Activated T-cell treated with anti-CD3 and anti-CD28 coated beads, Interleukin-2, amount 50 U/mL, for 72 hours (primary cell): ENCODE measurements around the gene PTHLH. TPM values are rescaled to one million over a fixed set of nuclear protein-coding genes. Genes with fewer than 3 reads are reported as not detected.

Source experiments
- ATAC-seq, 2 donors: fragments of 150-1000 bp; cut with Tn5 transposase; replicated peaks in 1 of 2; 2 replicates each; pipeline ENCODE4 v1.10.0; 2021; ENCODE audit warnings: moderate library complexity in 2 of 2, mild to moderate bottlenecking in 1 of 2
- DNase-seq, 2 donors: peaks; one replicate each; pipeline ENCODE4 v3.0.0; 2021 to 2022; ENCODE audit warnings: mixed read lengths in 1 of 2
- H3K27ac Mint-ChIP-seq: one replicate; pipeline ENCODE4 v1.8.0; 2022; ENCODE audit warnings: mild to moderate bottlenecking, moderate library complexity, mixed read lengths
- H3K27me3 Mint-ChIP-seq: one replicate; pipeline ENCODE4 v1.8.0; 2022; ENCODE audit warnings: low read depth, mixed read lengths
- H3K36me3 Mint-ChIP-seq, 2 donors: one replicate each; pipeline ENCODE4 v1.8.0; 2022; ENCODE audit warnings: mixed read lengths in 2 of 2, mild to moderate bottlenecking in 1 of 2; ENCODE audit not compliant: insufficient read depth in 2 of 2
- H3K4me1 Mint-ChIP-seq: one replicate; pipeline ENCODE4 v1.8.0; 2022; ENCODE audit warnings: low read depth, mixed read lengths
- H3K4me3 Mint-ChIP-seq, 2 donors: one replicate each; pipeline ENCODE4 v1.8.0; 2022; ENCODE audit warnings: mild to moderate bottlenecking in 2 of 2, mixed read lengths in 2 of 2, moderate library complexity in 2 of 2
- H3K9me3 Mint-ChIP-seq, 2 donors: one replicate each; pipeline ENCODE4 v1.8.0; 2022; ENCODE audit warnings: mixed read lengths in 2 of 2
- total RNA-seq, 2 donors: library from RNA; stranded (reverse); gene quantifications; one replicate each; pipeline ENCODE4 v1.2.3, GENCODE V29; 2022

Gene PTHLH
- not detected for total RNA-seq

DNA sequence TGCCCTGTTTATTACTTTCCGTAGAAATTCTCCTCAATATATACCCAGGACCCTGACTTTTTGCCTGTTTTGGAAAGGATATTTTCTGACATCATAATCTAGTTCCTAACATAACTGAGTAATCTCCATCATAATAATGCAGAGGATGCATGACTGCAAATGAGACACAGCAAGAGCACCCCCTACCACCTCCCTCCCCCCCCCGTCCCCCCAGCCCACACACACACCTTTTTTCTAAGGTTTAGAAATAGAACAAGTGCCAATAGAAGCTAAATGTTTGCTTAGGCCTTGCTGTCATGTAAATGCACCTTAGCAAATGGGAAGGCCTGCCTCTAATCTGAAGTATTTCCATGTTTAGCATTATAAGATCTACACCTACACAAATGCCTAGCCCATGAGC is at the start of gene PTHLH:
Gene PTHLH (minus strand): TSS at position 13 of the 400 bp plus-strand sequence. CDS start 3,239 bp downstream, outside the sequence.
- no peak for ATAC-seq
- Mint-ChIP-seq H3K27ac (no peak within 1 kb of the TSS), H3K27me3 (peaks cover 94% of the 10 kb centered on the region), H3K4me3 (peak within 1 kb of the TSS; percentile 70 to 76), H3K9me3 (no peaks in the 10 kb centered on the region), H3K4me1 (peaks cover 24% of the 10 kb centered on the region), H3K36me3 (no peaks in the 10 kb centered on the region)
- DNase-seq = no peak

DNA sequence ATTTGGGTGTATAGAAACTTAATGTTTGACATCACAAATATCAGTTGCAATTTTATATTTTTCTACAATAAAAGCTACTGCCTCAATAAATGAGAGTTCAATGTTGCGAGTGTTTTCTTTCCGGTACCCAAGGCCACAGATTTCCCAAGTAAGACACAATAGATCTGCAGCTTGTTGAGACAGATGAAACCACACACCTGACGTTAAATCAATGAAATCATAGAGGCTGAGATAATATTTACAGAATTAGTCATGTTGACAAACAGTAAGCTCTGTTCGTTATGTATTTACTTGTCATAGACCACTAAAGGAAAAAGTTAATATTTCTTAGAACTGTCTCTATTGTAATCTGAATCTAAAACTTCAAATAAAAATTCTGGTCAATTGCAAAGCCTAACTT is 49.2 kb upstream of the PTHLH start:
- no peaks in the 10 kb centered on the region for H3K9me3 Mint-ChIP-seq
- no peak for DNase-seq
- no peaks in the 10 kb centered on the region for H3K4me1 Mint-ChIP-seq
- no peaks in the 10 kb centered on the region for H3K36me3 Mint-ChIP-seq
- no peak for ATAC-seq
- H3K27me3 Mint-ChIP-seq = peaks cover 36% of the 10 kb centered on the region
- H3K27ac Mint-ChIP-seq = no peak overlapping the region
- H3K4me3 Mint-ChIP-seq = no peak overlapping the region

DNA sequence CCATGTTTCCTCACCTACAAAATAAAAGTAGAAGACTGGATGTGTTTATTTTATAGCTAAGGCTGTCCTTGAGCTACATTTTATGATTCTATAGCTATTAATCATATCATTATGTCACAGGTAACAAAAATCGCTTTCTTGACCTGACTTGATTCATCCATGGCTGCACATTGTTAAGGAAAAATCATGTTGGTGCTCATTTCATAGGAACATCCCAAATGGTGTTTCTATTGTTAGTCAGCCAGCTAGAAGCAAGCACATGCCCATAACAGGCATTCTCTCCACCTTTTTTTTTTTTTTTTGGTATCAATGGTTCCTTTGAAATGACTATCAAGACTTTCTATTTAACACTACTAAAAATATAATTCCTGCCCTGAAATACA is 45.3 kb upstream of the PTHLH start:
- no peak for ATAC-seq
- no peak overlapping the region for H3K27ac Mint-ChIP-seq
- H3K4me3 Mint-ChIP-seq = no peak overlapping the region
- peaks cover 16% of the 10 kb centered on the region for H3K27me3 Mint-ChIP-seq
- H3K9me3 Mint-ChIP-seq = no peaks in the 10 kb centered on the region
- DNase-seq = no peak
- H3K4me1 Mint-ChIP-seq = no peaks in the 10 kb centered on the region
- no peaks in the 10 kb centered on the region for H3K36me3 Mint-ChIP-seq

DNA sequence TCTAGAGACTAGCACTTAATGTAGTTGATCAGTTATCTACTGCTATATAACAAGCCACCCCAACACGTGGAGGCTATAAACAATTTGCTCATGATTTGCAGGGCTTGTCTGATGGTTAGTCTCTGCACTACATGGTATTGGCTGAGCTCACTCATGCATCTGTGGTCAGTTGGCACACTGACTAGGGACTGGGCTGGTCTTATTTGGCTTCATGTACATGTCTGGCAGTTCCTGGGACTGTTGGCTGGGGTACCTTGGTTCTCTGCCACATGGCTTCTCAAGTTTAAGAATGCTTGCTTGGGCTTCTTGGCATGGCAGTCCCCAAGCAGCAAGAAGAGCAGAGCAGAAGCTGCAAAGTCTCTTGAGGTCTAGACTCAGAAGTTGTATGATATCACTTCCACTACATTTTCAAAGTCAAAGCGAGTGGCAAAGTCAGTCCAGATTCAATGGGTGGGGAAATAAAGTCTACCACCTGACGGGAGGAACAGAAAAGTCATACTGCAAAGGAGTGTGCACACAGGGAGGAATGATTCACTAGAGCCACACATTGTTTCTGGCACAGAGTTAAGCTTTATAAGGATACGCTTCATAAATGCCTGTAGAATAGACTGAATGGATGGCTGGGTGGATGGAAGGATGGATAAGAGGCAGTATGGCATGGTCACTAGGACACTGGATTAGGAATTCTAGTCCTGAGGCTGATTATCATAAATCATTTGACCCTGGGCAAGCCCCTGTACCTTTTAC is 44.8 kb upstream of the PTHLH start:
- no peak overlapping the region for H3K4me3 Mint-ChIP-seq
- H3K27ac Mint-ChIP-seq = no peak overlapping the region
- DNase-seq (no peak), ATAC-seq (no peak)
- H3K36me3 Mint-ChIP-seq = no peaks in the 10 kb centered on the region
- peaks cover 11% of the 10 kb centered on the region for H3K27me3 Mint-ChIP-seq
- no peaks in the 10 kb centered on the region for H3K4me1 Mint-ChIP-seq
- H3K9me3 Mint-ChIP-seq = no peaks in the 10 kb centered on the region

DNA sequence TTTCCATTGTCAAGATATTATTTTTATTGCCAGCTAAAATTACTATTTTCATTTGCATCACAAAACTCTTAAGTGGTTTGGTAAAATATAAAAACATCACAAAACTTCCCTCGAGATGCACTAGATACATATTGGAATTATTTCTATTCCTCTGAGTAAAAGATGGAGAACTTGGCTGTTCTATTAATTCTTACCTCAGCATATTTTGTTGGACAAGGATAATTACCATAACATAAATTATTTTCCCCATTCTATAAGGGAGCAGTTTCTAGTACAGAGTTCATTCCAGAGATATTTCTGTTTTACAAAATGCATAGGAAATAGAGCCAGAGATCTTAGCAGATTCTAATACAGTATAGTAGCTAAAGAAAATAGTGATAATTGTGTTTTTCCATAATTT is 42.6 kb upstream of the PTHLH start:
- ATAC-seq (no peak), DNase-seq (no peak)
- Mint-ChIP-seq H3K27me3 (peaks cover 8% of the 10 kb centered on the region), H3K4me3 (no peak overlapping the region), H3K36me3 (no peaks in the 10 kb centered on the region), H3K27ac (no peak overlapping the region), H3K4me1 (no peaks in the 10 kb centered on the region), H3K9me3 (no peaks in the 10 kb centered on the region)

DNA sequence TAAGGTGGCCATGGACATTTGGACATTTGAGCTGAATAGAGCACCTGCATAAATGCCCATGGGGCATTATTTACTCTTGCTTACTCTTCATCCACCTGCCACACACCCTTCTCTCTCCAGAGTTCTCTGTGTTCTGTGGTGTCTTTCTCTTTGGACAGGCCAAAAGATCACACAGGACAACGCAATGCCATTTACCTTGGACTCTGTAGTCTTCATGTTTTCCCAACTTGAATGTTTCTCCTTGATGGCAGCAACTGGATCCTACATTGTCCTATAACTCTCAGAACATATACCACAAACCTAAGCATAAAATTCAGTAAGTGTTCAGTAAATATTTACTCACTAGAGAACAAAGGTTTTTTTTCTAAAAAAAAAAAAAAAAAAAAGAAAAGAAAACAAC is 41.7 kb upstream of the PTHLH start:
- Mint-ChIP-seq H3K4me1 (no peaks in the 10 kb centered on the region), H3K9me3 (no peaks in the 10 kb centered on the region), H3K27ac (no peak overlapping the region), H3K27me3 (peaks cover 7% of the 10 kb centered on the region), H3K36me3 (no peaks in the 10 kb centered on the region), H3K4me3 (no peak overlapping the region)
- DNase-seq = no peak
- no peak for ATAC-seq

DNA sequence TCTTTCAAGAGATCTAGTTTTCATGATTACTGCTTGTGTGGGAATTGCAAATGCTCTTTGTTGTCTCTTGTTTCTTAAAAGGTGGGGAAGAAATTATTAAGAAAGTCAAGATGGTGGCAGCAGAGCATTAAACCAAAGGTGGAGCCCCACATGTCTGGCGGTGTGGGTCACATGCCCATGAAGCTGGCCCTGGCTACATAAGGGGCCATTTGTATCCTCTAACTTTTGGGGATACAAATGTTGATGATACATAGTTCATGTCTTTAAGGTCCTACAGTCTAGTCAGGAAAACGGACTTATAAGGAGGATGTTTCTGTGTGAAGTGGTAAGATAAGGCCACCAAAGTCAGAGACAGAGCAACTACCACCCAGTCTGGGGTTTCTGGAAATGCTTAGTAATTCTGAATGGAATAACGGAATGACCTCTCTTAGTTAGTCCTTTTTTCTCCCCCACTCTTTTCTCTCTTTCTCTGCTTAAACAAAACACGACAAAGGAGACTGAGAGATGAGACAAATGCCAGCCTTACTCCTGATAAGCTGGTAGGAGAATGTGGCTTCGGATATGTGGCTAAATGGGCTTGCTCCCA is 39.9 kb upstream of the PTHLH start:
- H3K4me1 Mint-ChIP-seq = no peaks in the 10 kb centered on the region
- H3K36me3 Mint-ChIP-seq = no peaks in the 10 kb centered on the region
- DNase-seq (no peak), ATAC-seq (no peak)
- H3K9me3 Mint-ChIP-seq = peaks cover 2 to 3% of the 10 kb centered on the region in 2 donors
- no peaks in the 10 kb centered on the region for H3K27me3 Mint-ChIP-seq
- H3K27ac Mint-ChIP-seq = no peak overlapping the region
- H3K4me3 Mint-ChIP-seq = no peak overlapping the region

DNA sequence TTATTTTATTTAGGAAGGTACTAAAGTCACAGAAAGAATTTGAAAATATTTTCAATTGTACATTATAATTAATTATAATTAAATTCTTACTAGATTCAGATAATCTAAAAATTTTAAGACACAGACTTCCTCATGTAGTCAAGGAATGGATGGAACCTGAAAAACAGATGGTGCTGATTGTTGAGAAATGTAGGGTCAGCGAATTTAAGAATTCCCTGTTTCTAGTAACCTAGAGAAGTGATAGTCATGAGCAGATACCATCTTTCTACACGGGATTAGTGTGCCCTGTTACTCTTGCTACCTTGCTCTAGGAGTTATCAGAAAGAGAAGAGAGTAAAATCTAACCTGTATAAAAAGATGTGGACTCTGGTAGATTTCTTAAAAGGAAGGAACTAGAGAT is 37.5 kb upstream of the PTHLH start:
- peaks cover 2 to 3% of the 10 kb centered on the region in 2 donors for H3K9me3 Mint-ChIP-seq
- H3K36me3 Mint-ChIP-seq = no peaks in the 10 kb centered on the region
- no peak overlapping the region for H3K27ac Mint-ChIP-seq
- ATAC-seq = no peak
- H3K4me1 Mint-ChIP-seq = no peaks in the 10 kb centered on the region
- H3K27me3 Mint-ChIP-seq = no peaks in the 10 kb centered on the region
- no peak overlapping the region for H3K4me3 Mint-ChIP-seq
- DNase-seq = no peak

DNA sequence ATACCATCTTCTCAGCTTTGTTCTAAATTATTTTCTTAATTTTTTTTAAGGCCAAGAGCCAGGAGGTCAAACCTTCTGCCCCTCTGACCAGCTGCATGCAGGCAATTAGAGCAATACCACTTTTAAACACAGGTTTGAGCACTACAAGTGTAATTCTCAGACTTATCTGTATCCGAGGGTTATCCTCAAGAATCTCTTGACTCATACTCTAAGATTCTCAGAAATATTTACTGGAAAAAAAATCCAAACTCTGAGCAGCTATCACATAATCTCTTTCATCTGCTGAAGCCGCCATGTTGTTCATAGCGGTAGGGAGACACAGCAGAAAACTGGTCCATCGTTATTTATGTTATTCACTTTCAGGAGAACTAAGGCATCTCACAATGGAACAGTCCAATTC is 27.4 kb upstream of the PTHLH start:
- DNase-seq (no peak), ATAC-seq (no peak)
- Mint-ChIP-seq H3K27ac (no peak overlapping the region), H3K27me3 (peaks cover 17% of the 10 kb centered on the region), H3K36me3 (no peaks in the 10 kb centered on the region), H3K4me1 (no peaks in the 10 kb centered on the region), H3K4me3 (no peak overlapping the region), H3K9me3 (peaks cover 2% of the 10 kb centered on the region in 2 donors)

DNA sequence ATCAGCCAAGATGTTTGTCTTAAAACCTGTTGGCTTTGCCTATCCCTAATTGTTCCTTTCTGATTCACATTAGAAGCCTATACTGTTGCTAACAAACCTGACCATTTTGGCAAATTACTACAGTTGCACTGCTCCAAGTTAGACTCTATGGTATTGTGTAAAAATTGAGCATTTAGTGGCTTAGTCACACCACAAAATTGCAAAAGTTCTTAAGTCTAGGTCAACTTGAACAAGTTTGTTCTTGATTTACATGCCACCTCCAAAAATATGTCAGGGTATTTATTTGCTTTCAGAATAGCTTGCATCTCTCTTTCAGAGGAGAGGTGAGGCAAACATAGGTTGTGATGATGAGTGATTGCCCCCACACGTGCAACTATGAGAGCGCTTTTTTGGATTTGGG is 27.0 kb upstream of the PTHLH start:
- Mint-ChIP-seq H3K4me1 (no peaks in the 10 kb centered on the region), H3K27me3 (peaks cover 17% of the 10 kb centered on the region), H3K27ac (no peak overlapping the region), H3K36me3 (no peaks in the 10 kb centered on the region), H3K4me3 (no peak overlapping the region), H3K9me3 (peaks cover 2% of the 10 kb centered on the region in 2 donors)
- DNase-seq (no peak), ATAC-seq (no peak)

DNA sequence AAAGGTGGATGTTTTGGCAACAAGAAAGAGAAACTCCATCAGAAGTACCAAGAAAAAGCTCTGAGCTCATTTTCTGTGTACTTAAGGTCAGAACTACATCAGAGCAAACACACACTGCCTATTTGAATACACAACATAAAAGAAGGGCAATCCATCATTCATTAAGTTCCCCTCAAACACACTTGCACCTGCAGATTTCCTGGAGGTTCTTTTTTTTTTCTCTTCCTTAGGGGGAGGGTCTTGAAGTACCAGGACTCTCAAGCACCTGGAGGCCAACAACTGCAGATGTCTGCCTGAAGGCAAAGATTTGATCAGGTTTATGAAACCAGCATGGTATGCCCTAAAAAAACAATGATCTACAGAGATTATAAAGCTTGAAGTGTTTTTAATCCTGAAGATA is 26.1 kb upstream of the PTHLH start:
- H3K27ac Mint-ChIP-seq = no peak overlapping the region
- H3K9me3 Mint-ChIP-seq = peaks cover 2% of the 10 kb centered on the region in 2 donors
- H3K4me3 Mint-ChIP-seq = no peak overlapping the region
- DNase-seq (no peak), ATAC-seq (no peak)
- no peaks in the 10 kb centered on the region for H3K36me3 Mint-ChIP-seq
- peaks cover 17% of the 10 kb centered on the region for H3K27me3 Mint-ChIP-seq
- H3K4me1 Mint-ChIP-seq = no peaks in the 10 kb centered on the region

DNA sequence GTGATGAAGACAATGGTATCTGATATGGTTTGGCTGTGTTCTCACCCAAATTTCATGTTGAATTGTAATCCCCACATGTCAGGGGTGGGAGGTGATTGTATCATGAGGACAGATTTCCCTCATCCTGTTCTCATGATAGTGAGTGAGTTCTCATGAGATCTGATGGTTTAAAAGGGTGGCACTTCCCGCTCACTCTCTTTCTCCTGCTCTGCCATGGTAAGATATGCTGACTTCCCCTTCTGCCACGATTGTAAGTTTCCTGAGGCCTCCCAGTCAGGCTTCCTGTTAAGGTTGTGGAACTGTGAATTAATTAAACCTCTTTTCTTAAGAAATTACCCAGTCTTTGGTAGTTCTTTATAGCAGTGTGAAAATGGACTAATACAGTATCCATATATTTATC is 25.6 kb upstream of the PTHLH start:
- H3K36me3 Mint-ChIP-seq = no peaks in the 10 kb centered on the region
- no peak for DNase-seq
- peaks cover 17% of the 10 kb centered on the region for H3K27me3 Mint-ChIP-seq
- no peaks in the 10 kb centered on the region for H3K4me1 Mint-ChIP-seq
- H3K4me3 Mint-ChIP-seq = no peak overlapping the region
- ATAC-seq = no peak
- no peak overlapping the region for H3K27ac Mint-ChIP-seq
- H3K9me3 Mint-ChIP-seq = peaks cover 2% of the 10 kb centered on the region in 2 donors

DNA sequence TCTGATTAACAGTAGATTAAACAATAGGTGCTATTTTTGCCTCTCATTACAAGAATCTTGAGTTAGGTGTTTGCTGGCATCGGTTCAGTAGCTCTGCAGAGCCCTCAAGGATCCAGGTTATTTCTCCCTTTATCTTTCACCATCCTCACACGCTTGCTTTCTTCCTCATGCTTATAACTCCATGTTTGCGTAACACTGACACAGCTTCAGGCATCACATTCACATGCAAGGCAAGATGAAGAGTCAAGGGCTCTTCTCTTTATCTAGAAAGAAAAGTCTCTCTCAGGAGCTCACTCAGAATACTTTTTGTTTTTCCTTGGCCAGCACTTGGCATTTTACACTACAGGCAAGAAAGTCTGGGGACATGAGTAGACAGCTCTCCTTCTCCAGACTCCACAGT is 24.2 kb upstream of the PTHLH start:
- Mint-ChIP-seq H3K27me3 (peaks cover 17% of the 10 kb centered on the region), H3K4me3 (no peak overlapping the region), H3K27ac (no peak overlapping the region), H3K36me3 (no peaks in the 10 kb centered on the region), H3K9me3 (peaks cover under 1 to 2% of the 10 kb centered on the region in 2 donors), H3K4me1 (no peaks in the 10 kb centered on the region)
- DNase-seq (no peak), ATAC-seq (no peak)

DNA sequence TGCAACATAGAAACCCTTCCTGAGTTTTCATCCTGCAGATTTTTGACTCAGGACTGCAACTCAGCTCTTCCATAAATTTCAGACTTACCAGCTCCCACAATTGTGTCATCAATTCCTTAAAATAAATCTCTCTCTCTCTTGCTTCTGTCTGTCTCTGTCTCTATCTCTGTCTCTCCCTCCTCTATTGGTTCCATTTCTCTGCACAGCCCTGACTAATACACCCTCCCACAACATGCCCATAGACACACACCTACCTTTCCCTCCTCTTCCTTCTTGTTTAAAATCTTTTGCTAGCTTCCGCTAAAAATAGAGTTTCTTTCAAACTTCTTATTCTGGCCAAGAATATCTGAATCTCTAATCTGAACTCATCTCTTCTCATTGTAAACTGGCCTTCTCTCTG is 22.9 kb upstream of the PTHLH start:
- H3K9me3 Mint-ChIP-seq = no peaks in the 10 kb centered on the region

More for the DNA sequence above, 22.9 kb upstream of the PTHLH start:
- Mint-ChIP-seq H3K4me3 (no peak overlapping the region), H3K27me3 (peaks cover 11% of the 10 kb centered on the region), H3K27ac (no peak overlapping the region), H3K36me3 (no peaks in the 10 kb centered on the region), H3K4me1 (no peaks in the 10 kb centered on the region)
- ATAC-seq (no peak), DNase-seq (no peak)
